ENCODE measurements around the gene IMMP2L.

The IMMP2L gene

GRCh38 chr7:111014079-111014478 is 548.2 kb downstream of the IMMP2L start:
- no peaks in the 10 kb centered on the region for H3F3A ChIP-seq (ENCODE audit: insufficient read depth)
- H3K4me3 ChIP-seq (ENCODE audit: insufficient read depth, low read length, poor library complexity, severe bottlenecking) = no peak overlapping the region
- TF ChIP-seq EZH2phosphoT487 (conservative IDR thresholded peaks at IDR 0.05; ENCODE audit: low read length) = no peak
- no peak for TF ChIP-seq CTCF (IDR thresholded peaks at IDR 0.05; ENCODE audit: insufficient read depth, low read length, poor library complexity, severe bottlenecking)
- H2AFZ ChIP-seq (ENCODE audit: low read depth, low read length, severe bottlenecking) = no peak overlapping the region
- H3K9ac ChIP-seq (ENCODE audit: low read length) = no peak overlapping the region
- H3K36me3 ChIP-seq (ENCODE audit: low read length) = no peaks in the 10 kb centered on the region
- H3K27ac ChIP-seq (ENCODE audit: low read depth, low read length) = no peak overlapping the region
- H3K79me2 ChIP-seq (ENCODE audit: insufficient read depth, low read length) = no peaks in the 10 kb centered on the region
- no peaks in the 10 kb centered on the region for H3K9me2 ChIP-seq (replicated peaks; ENCODE audit: insufficient read depth, low read length)
- H3K9me3 ChIP-seq (ENCODE audit: insufficient read depth, low read length) = no peaks in the 10 kb centered on the region
- H3K27me3 ChIP-seq (ENCODE audit: low read length) = no peaks in the 10 kb centered on the region
- no peaks in the 10 kb centered on the region for H4K20me1 ChIP-seq (ENCODE audit: low read depth, low read length)
- H3K4me2 ChIP-seq (ENCODE audit: low read depth, low read length, poor library complexity, severe bottlenecking) = no peak overlapping the region

GRCh38 chr7:111012799-111013675 is 549.3 kb downstream of the IMMP2L start:
- H3K9ac ChIP-seq (ENCODE audit: low read length) = no peak overlapping the region
- no peaks in the 10 kb centered on the region for H3K36me3 ChIP-seq (ENCODE audit: low read length)
- H4K20me1 ChIP-seq (ENCODE audit: low read depth, low read length) = no peaks in the 10 kb centered on the region
- peak overlapping the region; percentile 28 for H3K4me2 ChIP-seq (ENCODE audit: low read depth, low read length, poor library complexity, severe bottlenecking)
- no peak overlapping the region for H3K4me3 ChIP-seq (ENCODE audit: insufficient read depth, low read length, poor library complexity, severe bottlenecking)
- no peak overlapping the region for H3K27ac ChIP-seq (ENCODE audit: low read depth, low read length)
- no peaks in the 10 kb centered on the region for H3K27me3 ChIP-seq (ENCODE audit: low read length)
- H3K9me3 ChIP-seq (ENCODE audit: insufficient read depth, low read length) = no peaks in the 10 kb centered on the region
- no peaks in the 10 kb centered on the region for H3K79me2 ChIP-seq (ENCODE audit: insufficient read depth, low read length)
- peak overlapping the region; percentile 77 for H2AFZ ChIP-seq (ENCODE audit: low read depth, low read length, severe bottlenecking)
- no peaks in the 10 kb centered on the region for H3F3A ChIP-seq (ENCODE audit: insufficient read depth)
- no peak for TF ChIP-seq EZH2phosphoT487 (conservative IDR thresholded peaks at IDR 0.05; ENCODE audit: low read length)
- TF ChIP-seq CTCF (IDR thresholded peaks at IDR 0.05; ENCODE audit: insufficient read depth, low read length, poor library complexity, severe bottlenecking) = no peak
- no peaks in the 10 kb centered on the region for H3K9me2 ChIP-seq (replicated peaks; ENCODE audit: insufficient read depth, low read length)

- Histone ChIP-seq H3F3A (ENCODE audit: insufficient read depth) (no peaks in the 10 kb centered on the region), H3K9ac (ENCODE audit: low read length) (no peak overlapping the region), H3K9me2 (replicated peaks; ENCODE audit: insufficient read depth, low read length) (no peaks in the 10 kb centered on the region), H3K27ac (ENCODE audit: low read depth, low read length) (no peak overlapping the region), H3K4me2 (ENCODE audit: low read depth, low read length, poor library complexity, severe bottlenecking) (no peak overlapping the region), H4K20me1 (ENCODE audit: low read depth, low read length) (no peaks in the 10 kb centered on the region), H3K36me3 (ENCODE audit: low read length) (no peaks in the 10 kb centered on the region), H3K9me3 (ENCODE audit: insufficient read depth, low read length) (no peaks in the 10 kb centered on the region), H2AFZ (ENCODE audit: low read depth, low read length, severe bottlenecking) (no peak overlapping the region), H3K27me3 (ENCODE audit: low read length) (no peaks in the 10 kb centered on the region), H3K79me2 (ENCODE audit: insufficient read depth, low read length) (no peaks in the 10 kb centered on the region), H3K4me3 (ENCODE audit: insufficient read depth, low read length, poor library complexity, severe bottlenecking) (no peak overlapping the region)
- TF ChIP-seq CTCF (IDR thresholded peaks at IDR 0.05; ENCODE audit: insufficient read depth, low read length, poor library complexity, severe bottlenecking) (no peak), EZH2phosphoT487 (conservative IDR thresholded peaks at IDR 0.05; ENCODE audit: low read length) (no peak)
Observed at GRCh38 chr7:111012149-111012548, 550.1 kb downstream of the IMMP2L start.

Data from SU-DHL-6 (cell line).